Measurements from ENCODE around the gene CRADD. TPM values are rescaled to one million over a fixed set of nuclear protein-coding genes. Genes with fewer than 3 reads are reported as not detected.

CRADD gene
- total and polyA plus RNA-seq, 2 donors (not counting 1 experiment from before 2014, with no cell fraction given): 5.8 to 15.1 TPM

GRCh38 chr12:93846936-93847516 lies 169.9 kb downstream of the CRADD start:
- ATAC-seq (ENCODE audit: low read depth): no peak
- 83% methylated on average over 2 of the region's 5 CpGs for WGBS (ENCODE audit: insufficient coverage)
- no peak overlapping the region for H2AFZ ChIP-seq (ENCODE audit: insufficient read depth, low read depth, low read length, poor library complexity, severe bottlenecking)
- peak overlapping the region; percentile 17 for H3K4me3 Mint-ChIP-seq
- no peak for DNase-seq
- H3K4me1 Mint-ChIP-seq: peaks cover 22% of the 10 kb centered on the region
- peaks cover 0 to 15% (median 5%) of the 10 kb centered on the region in 3 donors for H3K9me3 ChIP-seq (ENCODE audit: control extremely low read depth in 1 of 3, control insufficient read depth in 2 of 3, insufficient read depth in 1 of 3, low read length in 2 of 3)
- no peak overlapping the region for H3K9ac ChIP-seq (ENCODE audit: low read length)
- no peak overlapping the region for H3K4me3 ChIP-seq (ENCODE audit: control extremely low read depth in 1 of 5, extremely low read depth in 1 of 5, insufficient read depth in 1 of 5, low read depth in 2 of 5, low read length in 4 of 5)
- intact Hi-C loops (cut with micrococcal nuclease): loop anchor here (5.0 kb wide), 1 partner anchor 170 kb away; the partner anchor contains the start of gene CRADD
- ChIA-PET POLR2A (no interaction called here), CTCF (no interaction called here)
- peaks cover 14 to 17% of the 10 kb centered on the region in 2 donors for H3K4me1 ChIP-seq (ENCODE audit: control insufficient read depth in 2 of 2, insufficient read depth in 2 of 2, low read length in 2 of 2)
- no peaks in the 10 kb centered on the region for H3K79me2 ChIP-seq (ENCODE audit: control insufficient read depth, insufficient read depth, low read length)
- H3K27ac Mint-ChIP-seq: no peak overlapping the region
- H3K36me3 ChIP-seq (replicated peaks in 1 of 2; ENCODE audit: control extremely low read depth in 1 of 2, control insufficient read depth in 1 of 2, extremely low read depth in 1 of 2, insufficient read depth in 2 of 2, low read length in 1 of 2): no peaks in the 10 kb centered on the region
- H4K20me1 ChIP-seq (ENCODE audit: control insufficient read depth, insufficient read depth, low read length, poor library complexity, severe bottlenecking): no peaks in the 10 kb centered on the region
- no peaks in the 10 kb centered on the region for H3K27me3 Mint-ChIP-seq
- no peaks in the 10 kb centered on the region for H3K27me3 ChIP-seq (replicated peaks in 1 of 4; ENCODE audit: control extremely low read depth in 1 of 4, control insufficient read depth in 3 of 4, insufficient read depth in 4 of 4, low read length in 3 of 4)
- TF ChIP-seq CTCF (IDR thresholded peaks at IDR 0.05): no peak
- TF ChIP-seq EZH2 (IDR thresholded peaks at IDR 0.05; ENCODE audit: borderline replicate concordance, insufficient read depth, low read depth, low read length, poor library complexity, severe bottlenecking): no peak
- H3K27ac ChIP-seq (ENCODE audit: low read length in 2 of 2): no peak overlapping the region
- H3K4me2 ChIP-seq (replicated peaks; ENCODE audit: low read depth, low read length, poor library complexity, severe bottlenecking): peak overlapping the region; percentile 40
- H3K9me3 Mint-ChIP-seq (ENCODE audit: insufficient read depth): peaks cover 6% of the 10 kb centered on the region
